ENCODE data around the gene PALS2.

The PALS2 gene

GRCh38 chr7:24574386-24574785, 1.1 kb downstream of the PALS2 start:
- Mint-ChIP-seq H3K9me3 (no peaks in the 10 kb centered on the region), H3K27ac (peak overlapping the region; percentile 91), H3K27me3 (peaks cover 14% of the 10 kb centered on the region), H3K4me1 (ENCODE audit: low read depth) (peaks cover 52% of the 10 kb centered on the region), H3K4me3 (peak overlapping the region; percentile 93), H3K36me3 (ENCODE audit: low read depth) (peaks cover 6% of the 10 kb centered on the region)
- DNase-seq, result no peak

DNA sequence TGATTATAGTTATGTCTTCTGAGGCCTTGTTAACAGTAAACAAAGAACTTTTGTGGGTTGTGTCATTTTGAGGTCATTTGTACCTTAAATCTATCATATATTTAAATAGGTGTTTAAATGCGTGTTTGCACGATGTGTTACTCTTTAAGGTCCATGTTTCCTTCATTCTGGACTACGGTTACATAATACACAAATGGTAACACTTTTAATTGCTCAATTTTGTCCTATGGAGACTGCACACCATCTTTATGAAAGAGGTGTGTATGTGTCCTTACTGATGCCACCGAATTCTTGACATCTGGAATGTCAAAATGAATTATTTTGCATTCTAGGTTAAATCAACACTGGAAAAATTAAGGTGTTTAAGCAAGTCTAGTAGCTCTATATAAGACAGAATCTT, 1.7 kb downstream of the PALS2 start:
- H3K9me3 Mint-ChIP-seq, result no peaks in the 10 kb centered on the region
- H3K4me3 Mint-ChIP-seq, result peak overlapping the region; percentile 93
- DNase-seq, result no peak
- H3K36me3 Mint-ChIP-seq (ENCODE audit: low read depth), result peaks cover 6% of the 10 kb centered on the region
- H3K27me3 Mint-ChIP-seq, result peaks cover 9% of the 10 kb centered on the region
- peaks cover 56% of the 10 kb centered on the region for H3K4me1 Mint-ChIP-seq (ENCODE audit: low read depth)
- no peak overlapping the region for H3K27ac Mint-ChIP-seq

- H3K4me1 Mint-ChIP-seq (ENCODE audit: low read depth), result peaks cover 66% of the 10 kb centered on the region
- DNase-seq, result no peak
- H3K36me3 Mint-ChIP-seq (ENCODE audit: low read depth), result peaks cover 6% of the 10 kb centered on the region
- H3K27me3 Mint-ChIP-seq, result peaks cover 5% of the 10 kb centered on the region
- peak overlapping the region; percentile 23 for H3K4me3 Mint-ChIP-seq
- no peaks in the 10 kb centered on the region for H3K9me3 Mint-ChIP-seq
- no peak overlapping the region for H3K27ac Mint-ChIP-seq
Observed at GRCh38 chr7:24576171-24577025, 3.1 kb downstream of the PALS2 start.

- Mint-ChIP-seq H3K4me1 (ENCODE audit: low read depth) (peaks cover 55% of the 10 kb centered on the region), H3K27ac (no peak overlapping the region), H3K4me3 (no peak overlapping the region), H3K27me3 (no peaks in the 10 kb centered on the region), H3K9me3 (no peaks in the 10 kb centered on the region), H3K36me3 (ENCODE audit: low read depth) (peaks cover 6% of the 10 kb centered on the region)
- DNase-seq, result no peak
Observed at GRCh38 chr7:24578052-24578451, 4.8 kb downstream of the PALS2 start.

DNA sequence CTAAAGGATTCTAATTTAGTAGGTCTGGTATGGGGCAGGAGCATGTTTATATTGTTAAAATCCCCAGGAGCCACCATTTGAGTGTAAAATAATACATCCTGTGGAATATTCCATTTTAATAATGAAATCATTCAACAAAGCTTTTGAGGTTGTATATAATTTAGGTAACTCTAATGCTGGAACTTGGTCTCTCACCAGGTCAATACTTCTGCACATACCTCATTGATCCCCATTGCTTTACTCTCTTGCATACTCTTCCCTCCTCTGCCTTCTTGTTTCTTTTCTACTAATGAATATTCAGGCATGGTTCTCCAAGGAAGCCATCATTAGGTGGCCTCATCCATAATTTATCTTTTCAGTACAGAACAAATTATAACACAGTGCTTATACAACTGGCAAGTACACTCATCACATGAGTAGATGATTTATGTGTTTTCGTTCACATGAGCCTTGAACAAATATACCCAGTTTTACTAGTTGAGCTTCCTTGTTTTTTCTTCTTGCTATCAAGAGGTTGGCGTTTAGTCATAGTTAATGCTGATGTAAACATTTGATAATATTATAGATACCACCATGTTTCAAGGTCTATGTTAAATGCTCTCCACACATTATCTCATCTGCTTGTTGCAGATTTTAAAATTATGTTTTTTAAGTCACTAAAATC, 7.2 kb downstream of the PALS2 start:
- Mint-ChIP-seq H3K27me3 (no peaks in the 10 kb centered on the region), H3K4me3 (no peak overlapping the region), H3K27ac (no peak overlapping the region), H3K36me3 (ENCODE audit: low read depth) (no peaks in the 10 kb centered on the region), H3K4me1 (ENCODE audit: low read depth) (peaks cover 41% of the 10 kb centered on the region), H3K9me3 (no peaks in the 10 kb centered on the region)
- no peak for DNase-seq

DNA sequence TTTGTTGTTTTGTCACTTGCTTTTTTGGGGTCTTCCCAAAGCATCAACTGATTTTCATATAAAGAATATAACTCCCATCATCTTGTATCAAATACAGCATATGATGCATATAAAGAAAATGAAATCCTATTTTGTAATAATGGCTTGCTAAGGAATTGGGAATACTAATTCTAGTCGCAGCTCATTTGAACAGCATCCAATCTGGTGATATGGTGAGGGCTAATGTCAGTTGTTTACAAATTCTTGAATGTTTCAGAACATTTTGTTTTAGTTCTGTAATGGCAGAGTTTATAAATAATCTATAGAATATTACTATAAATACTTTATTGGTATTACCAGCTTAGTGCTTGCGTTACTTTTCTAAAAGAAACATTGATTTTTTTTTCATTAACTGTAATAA, 8.9 kb downstream of the PALS2 start:
- H3K36me3 Mint-ChIP-seq (ENCODE audit: low read depth), result no peaks in the 10 kb centered on the region
- no peak for DNase-seq
- no peak overlapping the region for H3K4me3 Mint-ChIP-seq
- H3K27ac Mint-ChIP-seq, result no peak overlapping the region
- peaks cover 36% of the 10 kb centered on the region for H3K4me1 Mint-ChIP-seq (ENCODE audit: low read depth)
- H3K9me3 Mint-ChIP-seq, result no peaks in the 10 kb centered on the region
- H3K27me3 Mint-ChIP-seq, result no peaks in the 10 kb centered on the region

DNA sequence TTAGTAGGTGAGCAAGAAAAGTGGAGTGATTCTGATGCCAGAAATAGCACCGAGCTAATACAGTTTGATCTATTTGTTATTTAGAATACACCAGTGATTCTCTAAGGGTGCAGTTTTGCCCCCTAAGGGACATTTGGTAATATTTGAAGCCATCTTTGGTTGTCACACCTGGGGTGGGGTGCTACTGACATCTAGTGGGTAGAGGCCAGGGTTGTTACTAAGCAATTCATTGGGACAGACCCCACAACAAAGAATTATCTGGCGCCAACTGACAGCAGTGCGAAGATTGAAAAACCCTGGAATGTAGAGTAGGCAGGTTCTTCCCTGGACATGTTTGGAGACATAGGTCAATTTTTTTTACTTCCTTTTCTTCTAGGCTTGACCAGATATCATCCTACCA, 14.6 kb downstream of the PALS2 start:
- Mint-ChIP-seq H3K27me3 (no peaks in the 10 kb centered on the region), H3K4me3 (no peak overlapping the region), H3K27ac (peak overlapping the region; percentile 16), H3K4me1 (ENCODE audit: low read depth) (peaks cover 40% of the 10 kb centered on the region), H3K36me3 (ENCODE audit: low read depth) (peaks cover 5% of the 10 kb centered on the region), H3K9me3 (no peaks in the 10 kb centered on the region)
- DNase-seq, result peak; percentile 38

DNA sequence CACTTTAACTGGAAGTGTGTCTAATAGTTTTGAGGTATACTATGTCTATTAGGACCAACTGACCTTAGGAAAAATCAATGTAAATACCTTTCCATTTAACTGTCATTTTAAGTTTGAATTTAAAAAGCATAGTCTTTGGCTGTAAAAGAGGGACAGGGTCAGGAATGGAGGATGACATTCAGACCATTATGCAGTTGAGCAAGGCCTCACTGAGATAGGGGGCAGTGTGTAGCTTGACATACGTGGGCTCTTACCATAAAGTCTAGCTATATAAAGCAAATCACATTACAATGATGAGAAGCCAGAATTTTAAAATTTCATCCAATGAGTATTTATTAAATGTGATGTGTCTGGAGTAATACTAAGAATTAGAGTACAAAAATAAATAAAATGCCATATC, 17.9 kb downstream of the PALS2 start:
- H3K9me3 Mint-ChIP-seq, result no peaks in the 10 kb centered on the region
- peaks cover 9% of the 10 kb centered on the region for H3K36me3 Mint-ChIP-seq (ENCODE audit: low read depth)
- H3K4me1 Mint-ChIP-seq (ENCODE audit: low read depth), result peaks cover 43% of the 10 kb centered on the region
- no peak for DNase-seq
- H3K27ac Mint-ChIP-seq, result no peak overlapping the region
- H3K27me3 Mint-ChIP-seq, result no peaks in the 10 kb centered on the region
- H3K4me3 Mint-ChIP-seq, result no peak overlapping the region

DNA sequence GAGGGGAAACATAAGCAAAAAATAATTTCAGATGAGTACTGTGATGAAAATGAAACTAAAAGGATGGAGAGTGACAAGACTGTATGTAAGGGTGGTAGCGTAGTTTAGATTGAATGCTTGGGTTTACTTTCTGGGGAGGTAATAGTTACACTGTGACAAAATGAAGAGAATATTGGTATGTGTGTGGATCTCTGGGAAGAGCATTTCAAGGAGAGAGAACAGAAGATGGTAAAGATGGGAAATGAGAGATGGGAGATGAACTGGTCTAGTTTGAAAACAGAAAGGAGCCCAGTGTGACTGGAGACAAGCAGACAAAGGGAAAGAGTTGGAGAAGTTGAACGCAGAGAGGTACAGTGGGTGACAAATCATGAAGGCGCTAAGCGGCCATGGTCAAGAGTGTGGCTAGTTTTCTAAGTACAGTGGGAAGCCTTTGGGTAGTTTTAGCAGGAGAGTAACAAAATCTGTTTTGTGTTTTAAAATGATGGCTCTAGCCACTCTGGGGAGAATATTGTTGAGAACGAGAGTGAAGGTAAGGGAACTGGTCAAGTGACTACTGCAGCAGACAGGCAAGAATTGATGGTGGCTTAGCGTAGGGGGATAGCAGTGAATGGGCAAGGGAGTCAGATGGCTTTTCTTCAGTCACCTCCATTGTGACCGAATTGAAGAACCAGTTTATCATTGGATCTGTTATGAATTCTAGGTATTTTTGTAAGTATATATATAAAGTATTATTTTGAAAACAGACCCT, 22.6 kb downstream of the PALS2 start:
- Mint-ChIP-seq H3K9me3 (no peaks in the 10 kb centered on the region), H3K27me3 (no peaks in the 10 kb centered on the region), H3K4me1 (ENCODE audit: low read depth) (peaks cover 18% of the 10 kb centered on the region), H3K36me3 (ENCODE audit: low read depth) (peaks cover 9% of the 10 kb centered on the region), H3K27ac (no peak overlapping the region), H3K4me3 (no peak overlapping the region)
- DNase-seq, result no peak

GRCh38 chr7:24597014-24597413, 23.8 kb downstream of the PALS2 start:
- Mint-ChIP-seq H3K27me3 (no peaks in the 10 kb centered on the region), H3K36me3 (ENCODE audit: low read depth) (peaks cover 17% of the 10 kb centered on the region), H3K4me3 (no peak overlapping the region), H3K4me1 (ENCODE audit: low read depth) (peaks cover 13% of the 10 kb centered on the region), H3K9me3 (no peaks in the 10 kb centered on the region), H3K27ac (no peak overlapping the region)
- DNase-seq, result no peak

DNA sequence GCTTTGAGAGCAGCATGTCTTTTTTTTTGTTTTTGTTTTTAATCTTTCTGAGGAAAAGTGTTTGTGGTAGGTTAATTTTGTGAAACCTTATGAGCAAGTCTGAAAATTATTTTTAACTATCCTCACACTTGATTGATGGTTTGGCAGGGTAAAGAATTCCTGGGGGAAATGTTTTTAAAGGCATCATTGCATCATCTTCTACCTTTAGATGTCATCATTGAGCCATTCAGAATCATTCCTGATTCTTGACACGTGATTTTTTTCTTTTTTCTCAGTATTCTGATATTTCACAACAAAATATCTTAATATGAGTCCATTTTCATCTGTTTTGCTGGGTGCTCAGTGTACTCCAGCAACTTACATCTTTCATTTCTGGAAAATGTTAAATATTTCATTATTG, 28.3 kb downstream of the PALS2 start:
- Mint-ChIP-seq H3K27me3 (no peaks in the 10 kb centered on the region), H3K4me1 (ENCODE audit: low read depth) (peaks cover 22% of the 10 kb centered on the region), H3K27ac (no peak overlapping the region), H3K4me3 (no peak overlapping the region), H3K9me3 (peaks cover 8% of the 10 kb centered on the region), H3K36me3 (ENCODE audit: low read depth) (peaks cover 24% of the 10 kb centered on the region)
- DNase-seq, result no peak

GRCh38 chr7:24602860-24603456, 29.7 kb downstream of the PALS2 start:
- Mint-ChIP-seq H3K36me3 (ENCODE audit: low read depth) (peaks cover 24% of the 10 kb centered on the region), H3K4me1 (ENCODE audit: low read depth) (peaks cover 28% of the 10 kb centered on the region), H3K4me3 (no peak overlapping the region), H3K9me3 (peaks cover 8% of the 10 kb centered on the region), H3K27me3 (no peaks in the 10 kb centered on the region), H3K27ac (no peak overlapping the region)
- DNase-seq, result no peak

GRCh38 chr7:24604630-24605029, 31.4 kb downstream of the PALS2 start:
- peaks cover 8% of the 10 kb centered on the region for H3K9me3 Mint-ChIP-seq
- H3K27me3 Mint-ChIP-seq, result no peaks in the 10 kb centered on the region
- H3K27ac Mint-ChIP-seq, result no peak overlapping the region
- H3K4me1 Mint-ChIP-seq (ENCODE audit: low read depth), result peaks cover 39% of the 10 kb centered on the region
- H3K36me3 Mint-ChIP-seq (ENCODE audit: low read depth), result peaks cover 24% of the 10 kb centered on the region
- no peak overlapping the region for H3K4me3 Mint-ChIP-seq
- DNase-seq, result no peak

DNA sequence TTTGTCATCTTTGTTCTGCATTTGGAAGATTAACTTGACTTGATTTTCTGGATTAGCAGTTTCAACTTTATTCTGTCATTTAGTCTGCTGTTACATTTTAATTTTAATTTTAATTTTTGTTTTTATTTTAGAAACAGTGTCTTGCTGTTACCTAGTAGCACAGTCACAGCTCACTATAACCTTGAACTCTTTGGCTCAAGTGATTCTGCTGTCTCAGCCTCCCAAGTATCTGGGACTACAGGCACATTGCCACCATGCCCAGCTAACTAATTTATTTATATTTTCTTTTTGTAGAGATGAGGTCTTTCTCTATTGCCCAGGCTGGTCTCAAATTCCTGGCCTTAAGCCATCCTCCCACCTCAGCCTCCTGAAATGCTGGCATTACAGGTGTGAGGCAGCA, 35.3 kb downstream of the PALS2 start:
- H3K4me1 Mint-ChIP-seq (ENCODE audit: low read depth), result peaks cover 31% of the 10 kb centered on the region

More for the DNA sequence above, 35.3 kb downstream of the PALS2 start:
- no peaks in the 10 kb centered on the region for H3K27me3 Mint-ChIP-seq
- peaks cover 6% of the 10 kb centered on the region for H3K36me3 Mint-ChIP-seq (ENCODE audit: low read depth)
- peaks cover 4% of the 10 kb centered on the region for H3K9me3 Mint-ChIP-seq
- H3K27ac Mint-ChIP-seq, result no peak overlapping the region
- no peak for DNase-seq
- H3K4me3 Mint-ChIP-seq, result no peak overlapping the region

Measured in activated T-cell treated with anti-CD3 and anti-CD28 coated beads, Interleukin-2, amount 50 U/mL, for 24 hours (primary cell).